OCI-LY1 (cell line): ENCODE measurements around the gene ARMH3.
A peak's percentile ranks its signal among the peaks of the same experiment; 100 is the strongest.
"Not testable (repeated sequence)": the region's sequence is repeated elsewhere in the genome, so short reads cannot be mapped to it uniquely, and the experiment has no call there.

Experiments
- H2AFZ ChIP-seq: fragments of 200-600 bp; sonication (generic), shearing (Covaris generic); 2 replicates; pipeline ENCODE4 v1.6.0; 2014; ENCODE audit warnings: antibody characterized with exemption, mild to moderate bottlenecking, low read length
- H3F3A ChIP-seq: fragments of 200-600 bp; sonication (generic), shearing (Covaris generic); 2 replicates; pipeline ENCODE4 v1.6.0; 2014; ENCODE audit warnings: mild to moderate bottlenecking, antibody characterized with exemption, low read length, moderate library complexity; ENCODE audit not compliant: insufficient read depth
- H3K27ac ChIP-seq: fragments of 200-600 bp; sonication (generic); 2 replicates; pipeline ENCODE4 v1.5.1; 2014; ENCODE audit warnings: low read length, mixed run types, mild to moderate bottlenecking, low read depth; ENCODE audit not compliant: poor library complexity, severe bottlenecking
- H3K27me3 ChIP-seq: fragments of 200-600 bp; sonication (generic); 2 replicates; pipeline ENCODE4 v1.6.0; 2014; ENCODE audit warnings: antibody characterized with exemption, mild to moderate bottlenecking, low read length, moderate library complexity; ENCODE audit not compliant: insufficient read depth
- H3K36me3 ChIP-seq: fragments of 200-600 bp; sonication (generic); 2 replicates; pipeline ENCODE4 v1.6.1; 2014; ENCODE audit warnings: mild to moderate bottlenecking, antibody characterized with exemption, low read length, moderate library complexity, mixed read lengths; ENCODE audit not compliant: insufficient read depth
- H3K4me1 ChIP-seq: fragments of 200-600 bp; sonication (generic); 2 replicates; pipeline ENCODE4 v1.5.1; 2014; ENCODE audit warnings: mild to moderate bottlenecking, low read length, moderate library complexity; ENCODE audit not compliant: insufficient read depth, severe bottlenecking
- H3K4me2 ChIP-seq: fragments of 200-600 bp; sonication (generic), shearing (Covaris generic); 2 replicates; pipeline ENCODE4 v1.6.1; 2014; ENCODE audit warnings: low read length
- H3K4me3 ChIP-seq: fragments of 200-600 bp; sonication (generic); 2 replicates; pipeline ENCODE4 v1.5.1; 2014; ENCODE audit warnings: low read length, low read depth, mild to moderate bottlenecking, mixed read lengths; ENCODE audit not compliant: poor library complexity, severe bottlenecking
- H3K79me2 ChIP-seq: fragments of 200-600 bp; shearing (Covaris generic); 2 replicates; pipeline ENCODE4 v1.6.1; 2016; ENCODE audit warnings: mixed run types, low read length, mixed read lengths; ENCODE audit not compliant: insufficient read depth
- H3K9ac ChIP-seq: fragments of 200-600 bp; sonication (generic), shearing (Covaris generic); 2 replicates; pipeline ENCODE4 v1.6.1; 2014; ENCODE audit warnings: mild to moderate bottlenecking, low read length, mixed read lengths
- H3K9me2 ChIP-seq: fragments of 200-600 bp; sonication (generic), shearing (Covaris generic); 2 replicates; pipeline ENCODE4 v1.6.1; 2014; ENCODE audit warnings: low read depth, mild to moderate bottlenecking, low read length, mixed read lengths
- H3K9me3 ChIP-seq: fragments of 200-600 bp; shearing (Covaris generic); 2 replicates; pipeline ENCODE4 v1.6.1; 2014; ENCODE audit warnings: low read length, mixed read lengths
- H4K20me1 ChIP-seq: fragments of 200-600 bp; sonication (generic), shearing (Covaris generic); 2 replicates; pipeline ENCODE4 v1.6.0; 2016; ENCODE audit warnings: mild to moderate bottlenecking, low read length; ENCODE audit not compliant: insufficient read depth
- EZH2 ChIP-seq: fragments of 200-600 bp; sonication (generic), shearing (Covaris generic); IDR thresholded peaks from 2 replicates; pipeline ENCODE4 v1.8.0; 2017; ENCODE audit warnings: borderline replicate concordance, mixed run types, mild to moderate bottlenecking, antibody characterized with exemption, low read length, moderate library complexity, mixed read lengths
- TF ChIP-seq, protein P1 (sequence below): fragments of 200-600 bp; sonication (generic), shearing (Covaris generic); IDR thresholded peaks from 2 replicates; pipeline ENCODE4 v1.5.1; 2017; ENCODE audit warnings: mild to moderate bottlenecking, antibody characterized with exemption, low read length, moderate library complexity, mixed read lengths

Gene ARMH3

GRCh38 chr10:102009801-102010425, 46.1 kb downstream of the ARMH3 start:
- H3K36me3 ChIP-seq, result peaks cover 16% of the 10 kb centered on the region; the same call in 1 of the 2 replicates
- H3K79me2 ChIP-seq, result no peaks in the 10 kb centered on the region
- H3K9me2 ChIP-seq, result no peaks in the 10 kb centered on the region
- H3K27ac ChIP-seq, result no peak overlapping the region
- H3K4me2 ChIP-seq, result no peak overlapping the region
- no peaks in the 10 kb centered on the region for H3K9me3 ChIP-seq
- no peak overlapping the region for H2AFZ ChIP-seq
- H3K4me3 ChIP-seq, result no peak overlapping the region
- H4K20me1 ChIP-seq, result no peaks in the 10 kb centered on the region
- TF ChIP-seq, protein P1, sequence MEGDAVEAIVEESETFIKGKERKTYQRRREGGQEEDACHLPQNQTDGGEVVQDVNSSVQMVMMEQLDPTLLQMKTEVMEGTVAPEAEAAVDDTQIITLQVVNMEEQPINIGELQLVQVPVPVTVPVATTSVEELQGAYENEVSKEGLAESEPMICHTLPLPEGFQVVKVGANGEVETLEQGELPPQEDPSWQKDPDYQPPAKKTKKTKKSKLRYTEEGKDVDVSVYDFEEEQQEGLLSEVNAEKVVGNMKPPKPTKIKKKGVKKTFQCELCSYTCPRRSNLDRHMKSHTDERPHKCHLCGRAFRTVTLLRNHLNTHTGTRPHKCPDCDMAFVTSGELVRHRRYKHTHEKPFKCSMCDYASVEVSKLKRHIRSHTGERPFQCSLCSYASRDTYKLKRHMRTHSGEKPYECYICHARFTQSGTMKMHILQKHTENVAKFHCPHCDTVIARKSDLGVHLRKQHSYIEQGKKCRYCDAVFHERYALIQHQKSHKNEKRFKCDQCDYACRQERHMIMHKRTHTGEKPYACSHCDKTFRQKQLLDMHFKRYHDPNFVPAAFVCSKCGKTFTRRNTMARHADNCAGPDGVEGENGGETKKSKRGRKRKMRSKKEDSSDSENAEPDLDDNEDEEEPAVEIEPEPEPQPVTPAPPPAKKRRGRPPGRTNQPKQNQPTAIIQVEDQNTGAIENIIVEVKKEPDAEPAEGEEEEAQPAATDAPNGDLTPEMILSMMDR, result peak; percentile 64
- TF ChIP-seq EZH2, result no peak
- H3F3A ChIP-seq, result no peaks in the 10 kb centered on the region
- no peaks in the 10 kb centered on the region for H3K4me1 ChIP-seq
- H3K9ac ChIP-seq, result no peak overlapping the region
- no peaks in the 10 kb centered on the region for H3K27me3 ChIP-seq

DNA sequence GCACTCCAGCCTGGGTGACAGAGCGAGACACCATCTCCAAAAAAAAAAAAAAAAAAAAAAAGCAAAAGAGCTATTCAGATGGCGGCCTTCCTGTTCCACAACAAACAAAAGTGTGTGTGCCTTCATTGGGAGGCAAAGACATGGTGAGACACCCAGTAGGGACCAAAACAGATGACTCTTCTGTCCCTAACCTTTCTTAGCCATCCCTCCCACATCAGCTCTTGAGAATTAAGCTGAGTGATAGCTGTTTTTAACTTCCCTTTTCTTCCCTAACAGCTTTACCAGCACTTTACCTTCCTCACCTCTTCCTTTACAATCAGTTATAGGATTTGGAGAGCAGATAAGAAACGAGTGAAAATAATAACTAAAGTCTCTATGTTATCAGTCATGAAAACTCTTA, 48.2 kb downstream of the ARMH3 start:
- H3K79me2 ChIP-seq, result no peaks in the 10 kb centered on the region
- TF ChIP-seq, protein P1, result no peak
- TF ChIP-seq EZH2, result no peak
- H2AFZ ChIP-seq, result no peak overlapping the region
- H3F3A ChIP-seq, result no peaks in the 10 kb centered on the region
- H3K27me3 ChIP-seq, result no peaks in the 10 kb centered on the region
- no peaks in the 10 kb centered on the region for H3K9me3 ChIP-seq
- no peak overlapping the region for H3K4me2 ChIP-seq
- no peaks in the 10 kb centered on the region for H3K4me1 ChIP-seq
- H3K9ac ChIP-seq, result no peak overlapping the region
- H3K27ac ChIP-seq, result no peak overlapping the region
- H3K4me3 ChIP-seq, result no peak overlapping the region
- no peaks in the 10 kb centered on the region for H4K20me1 ChIP-seq
- no peaks in the 10 kb centered on the region for H3K9me2 ChIP-seq
- peaks cover 19% of the 10 kb centered on the region; the same call in 1 of the 2 replicates for H3K36me3 ChIP-seq

GRCh38 chr10:102007031-102007430, 48.9 kb downstream of the ARMH3 start:
- H3K4me3 ChIP-seq, H3K27me3 ChIP-seq, H2AFZ ChIP-seq, H3K9me2 ChIP-seq, H3K4me2 ChIP-seq, H3K27ac ChIP-seq, H3K79me2 ChIP-seq, H3K9me3 ChIP-seq, H3K4me1 ChIP-seq, H3F3A ChIP-seq, H4K20me1 ChIP-seq, H3K9ac ChIP-seq: not testable (repeated sequence)
- peaks cover 19% of the 10 kb centered on the region; the same call in 1 of the 2 replicates for H3K36me3 ChIP-seq

- Histone ChIP-seq H3K9ac (no peak overlapping the region), H3K9me3 (no peaks in the 10 kb centered on the region), H3K4me1 (peaks cover 7% of the 10 kb centered on the region), H3K36me3 (peaks cover 19% of the 10 kb centered on the region; the same call in 1 of the 2 replicates), H3K27ac (no peak overlapping the region), H2AFZ (no peak overlapping the region), H3K9me2 (no peaks in the 10 kb centered on the region), H4K20me1 (no peaks in the 10 kb centered on the region), H3K79me2 (no peaks in the 10 kb centered on the region), H3F3A (no peaks in the 10 kb centered on the region), H3K27me3 (no peaks in the 10 kb centered on the region), H3K4me3 (no peak overlapping the region), H3K4me2 (no peak overlapping the region)
- TF ChIP-seq, protein P1, result no peak
- TF ChIP-seq EZH2, result no peak
These were observed 51.6 kb downstream of the ARMH3 start for GRCh38 chr10:102004376-102004775.
